ENCODE measurements around the gene TBC1D13. TPM values are rescaled to one million over a fixed set of nuclear protein-coding genes. Genes with fewer than 3 reads are reported as not detected.

Gene TBC1D13
- total and polyA plus RNA-seq, 2 of the 13 experiments (the other 11 are each of a cell fraction or from before 2014, with no cell fraction given) = 17.9 to 19.7 TPM

GRCh38 chr9:128771094-128771721 lies 15.8 kb upstream of the TBC1D13 start (continued):
- no peak for TF ChIP-seq CREB3 (CRISPR knock-in tag; IDR thresholded peaks at IDR 0.05)
- peak; percentile 13; the same call in 1 of the 2 replicates for TF ChIP-seq SNAI1 (CRISPR knock-in tag; IDR thresholded peaks at IDR 0.05; ENCODE audit: borderline replicate concordance)
- TF ChIP-seq HOXD1 (CRISPR knock-in tag; IDR thresholded peaks at IDR 0.05) = 0 out of 2 replicates have a peak, but pooled peaks have one; percentile 5
- no peak for TF ChIP-seq SALL2 (CRISPR knock-in tag; IDR thresholded peaks at IDR 0.05)
- TF ChIP-seq SRY (CRISPR knock-in tag; IDR thresholded peaks at IDR 0.05) = 0 out of 2 replicates have a peak, but pooled peaks have one; percentile 17
- TF ChIP-seq KDM5A (IDR thresholded peaks at IDR 0.05; ENCODE audit: borderline replicate concordance, low read length) = peak; percentile 87

GRCh38 chr9:128771745-128772519 lies 15.1 kb upstream of the TBC1D13 start, which contains the start of gene ZER1:
ZER1 (minus strand) TSS chr9:128771927; CDS start chr9:128755565, 16,362 bp downstream.
- Histone ChIP-seq H2AFZ (ENCODE audit: low read length) (peak within 1 kb of the TSS; percentile 60), H3K4me1 (ENCODE audit: insufficient read depth, low read length) (peaks cover 19% of the 10 kb centered on the region), H3K27me3 (ENCODE audit: control insufficient read depth in 1 of 2, insufficient read depth in 2 of 2, low read length in 2 of 2) (no peaks in the 10 kb centered on the region; a peak in 1 of 5 replicates), H3K36me3 (replicated peaks in 1 of 2; ENCODE audit: control insufficient read depth in 1 of 2, insufficient read depth in 2 of 2, low read length in 2 of 2) (no peaks in the 10 kb centered on the region), H3K79me2 (ENCODE audit: insufficient read depth, low read length) (peaks cover 16% of the 10 kb centered on the region), H3K9me3 (ENCODE audit: low read length) (no peaks in the 10 kb centered on the region), H3K4me2 (ENCODE audit: low read depth, low read length) (peak within 1 kb of the TSS; percentile 87), H3K4me3 (replicated peaks in 1 of 3; ENCODE audit: insufficient read depth in 1 of 3, low read depth in 2 of 3, low read length in 3 of 3) (peak within 1 kb of the TSS; percentile 80 to 99 (median 96)), H4K20me1 (ENCODE audit: insufficient read depth, low read length) (no peaks in the 10 kb centered on the region), H3K27ac (ENCODE audit: extremely low read length, insufficient read depth, low read length) (peak within 1 kb of the TSS; percentile 68), H3K9ac (ENCODE audit: insufficient read depth, low read depth, low read length) (peak within 1 kb of the TSS; percentile 79)
- POLR2A ChIA-PET = interaction anchor here (1.0 to 1.6 kb wide), 7 partner anchors 9 to 136 kb away, joined by 3 to 7 read pairs (median 3); partner anchors contain the start of genes SPOUT1 and TBC1D13
- DNase-seq (ENCODE audit: low spot score) = peak; percentile 67
- CTCF ChIA-PET (ENCODE audit: low intra/inter-chr PET ratio, low total read pairs) = interaction anchor here (1.6 kb wide), 1 partner anchor 39 kb away, joined by 4 read pairs; no protein-coding TSS in a partner anchor
- intact Hi-C loops (cut with micrococcal nuclease; ENCODE audit: unreplicated experiment) (loop anchor here (1.0 to 2.0 kb wide), 2 partner anchors 15 to 39 kb away; partner anchors contain the start of gene TBC1D13), in situ Hi-C loops (cut with HindIII; ENCODE audit: extremely low pct_ligation_motif_present, low pct_unique_long_range_greater_than_20kb) (no loop called here)
- ATAC-seq = peak; percentile 95
- BruUV-seq (replicated peaks) = TSS peak; percentile 89
- WGBS (ENCODE audit: low lambda C conversion rate) = 37% methylated on average over 14 of the region's 72 CpGs
- FAIRE-seq = no peak
- no peak for TF ChIP-seq GTF2F1 (IDR thresholded peaks at IDR 0.05; ENCODE audit: low read length)
- no peak for TF ChIP-seq HMG20B (CRISPR knock-in tag; conservative IDR thresholded peaks at IDR 0.05)
- no peak for TF ChIP-seq ZNF713 (CRISPR knock-in tag; IDR thresholded peaks at IDR 0.05)
- TF ChIP-seq ZNF784 (CRISPR knock-in tag; IDR thresholded peaks at IDR 0.05; ENCODE audit: borderline replicate concordance) = peak; percentile 99
- TF ChIP-seq ZNF878 (CRISPR knock-in tag; IDR thresholded peaks at IDR 0.05) = peak; percentile 83; the same call in 1 of the 2 replicates
- peak; percentile 59 for TF ChIP-seq HNF1B (CRISPR knock-in tag; IDR thresholded peaks at IDR 0.05)
- TF ChIP-seq ZNF350 (CRISPR knock-in tag; IDR thresholded peaks at IDR 0.05; ENCODE audit: borderline replicate concordance, low read depth) = peak; percentile 85
- no peak for TF ChIP-seq NR3C1 (CRISPR knock-in tag; IDR thresholded peaks at IDR 0.05)
- no peak for TF ChIP-seq IRF1 (CRISPR knock-in tag; IDR thresholded peaks at IDR 0.05; ENCODE audit: low read depth)
- TF ChIP-seq ATF1 (CRISPR knock-in tag; IDR thresholded peaks at IDR 0.05) = peak; percentile 61
- TF ChIP-seq ZBTB7B (CRISPR knock-in tag; IDR thresholded peaks at IDR 0.05) = peak; percentile 72
- TF ChIP-seq ZNF460 (CRISPR knock-in tag; IDR thresholded peaks at IDR 0.05; ENCODE audit: borderline replicate concordance) = no peak; the same call in 1 of the 2 replicates
